AG04450 (cell line): ENCODE measurements around the gene ABCC2. TPM values are rescaled to one million over a fixed set of nuclear protein-coding genes. Genes with fewer than 3 reads are reported as not detected.

ENCODE experiments used
- CTCF ChIA-PET: fragments of 300-600, 350-600 bp; formaldehyde crosslinking; extraction: SDS; loops from one replicate; lab custom pipeline; 2022; ENCODE audit warnings: antibody characterized with exemption, inconsistent platforms; lab: Charles Lee
- POLR2A ChIA-PET: fragments of 350-600 bp; formaldehyde crosslinking; extraction: SDS; loops from one replicate; lab custom pipeline; 2021; ENCODE audit warnings: antibody characterized with exemption, inconsistent platforms; lab: Yijun Ruan, JAX
- DNase-seq: peaks from one replicate; pipeline ENCODE4 v3.0.0-alpha.2; 2011; ENCODE audit warnings: low read depth, low spot score
- H3K27ac ChIP-seq: one replicate; pipeline ENCODE4 v1.5.1; 2012; ENCODE audit warnings: low read depth, low read length, control low read depth
- H3K27me3 ChIP-seq: one replicate; pipeline ENCODE4 v1.6.0; 2012; ENCODE audit warnings: low read length; ENCODE audit not compliant: control insufficient read depth, insufficient read depth
- H3K4me3 ChIP-seq: 2 replicates; pipeline ENCODE4 v1.5.1; 2011; ENCODE audit warnings: mild to moderate bottlenecking, low read depth, low read length, control low read depth
- H3K9me3 ChIP-seq: 2 replicates; pipeline ENCODE4 v1.5.1; 2012; ENCODE audit warnings: low read length; ENCODE audit not compliant: control insufficient read depth, insufficient read depth
- CTCF ChIP-seq: IDR thresholded peaks from 2 replicates; pipeline ENCODE4 v1.5.1; 2011; ENCODE audit warnings: low read depth, low read length, control low read depth, inconsistent platforms
- polyA plus RNA-seq: library from polyadenylated mRNA; depleted of rRNA; stranded (reverse); fragments of >200 nt; gene quantifications from 2 replicates; pipeline ENCODE4 v1.2.3, GENCODE V29; 2011

The ABCC2 gene
- polyA plus RNA-seq, 1 experiment, result 1.2 TPM

GRCh38 chr10:99787311-99787710, 4.9 kb downstream of the ABCC2 start:
- TF ChIP-seq CTCF, result no peak
- DNase-seq, result no peak
- Histone ChIP-seq H3K27ac (no peak overlapping the region), H3K27me3 (no peaks in the 10 kb centered on the region), H3K4me3 (no peak overlapping the region), H3K9me3 (no peaks in the 10 kb centered on the region)
- POLR2A ChIA-PET, result interaction anchor here (0.7 kb wide), 1 partner anchor 149 kb away, joined by 5 read pairs; no protein-coding TSS in a partner anchor
- CTCF ChIA-PET, result interaction anchor here (1.1 kb wide), 1 partner anchor 22 kb away, joined by 4 read pairs; no protein-coding TSS in a partner anchor

DNA sequence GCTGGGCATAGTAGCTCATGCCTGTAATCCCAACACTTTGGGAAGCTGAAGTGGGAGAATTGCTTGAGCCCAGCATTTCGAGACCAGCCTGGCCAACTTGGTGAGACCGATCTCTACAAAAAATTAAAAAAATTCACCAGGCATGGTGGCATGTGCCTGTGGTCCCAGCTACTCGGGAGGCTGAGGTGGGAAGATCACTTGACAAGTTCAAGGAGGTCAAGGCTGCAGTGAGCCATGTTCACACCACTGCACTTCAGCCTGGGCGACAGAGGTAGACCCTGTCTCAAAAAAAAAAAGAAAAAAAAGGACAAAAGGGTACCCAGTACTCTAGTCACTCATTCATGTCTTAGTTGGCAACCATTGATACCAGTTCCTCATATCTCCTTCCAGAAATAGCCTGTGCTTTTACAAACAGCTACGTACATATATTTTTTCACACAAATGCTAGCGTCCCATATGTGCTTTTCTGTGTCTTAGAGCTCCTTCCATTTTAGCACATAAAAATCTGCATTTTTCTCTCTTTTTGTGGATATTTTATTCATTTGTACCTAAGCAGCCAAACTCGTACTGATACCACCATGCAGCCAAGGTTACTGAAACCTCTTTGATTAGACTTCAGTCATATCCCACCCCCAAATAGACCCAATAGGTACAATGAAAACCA, 5.5 kb downstream of the ABCC2 start:
- no peaks in the 10 kb centered on the region for H3K27me3 ChIP-seq
- TF ChIP-seq CTCF, result no peak
- ChIA-PET POLR2A (no interaction called here), CTCF (interaction anchor here (0.7 to 1.7 kb wide), 4 partner anchors 11 to 58 kb away, joined by 3 to 6 read pairs (median 4); no protein-coding TSS in a partner anchor)
- H3K4me3 ChIP-seq, result no peak overlapping the region
- no peaks in the 10 kb centered on the region for H3K9me3 ChIP-seq
- DNase-seq, result no peak
- H3K27ac ChIP-seq, result no peak overlapping the region

GRCh38 chr10:99788598-99789256, 6.3 kb downstream of the ABCC2 start:
- H3K27me3 ChIP-seq, result no peaks in the 10 kb centered on the region
- CTCF ChIA-PET, result interaction anchor here (1.2 to 1.7 kb wide), 2 partner anchors 57 to 58 kb away, joined by 5 to 6 read pairs; no protein-coding TSS in a partner anchor
- H3K27ac ChIP-seq, result peak overlapping the region; percentile 54
- no peak for DNase-seq
- POLR2A ChIA-PET, result no interaction called here
- no peak overlapping the region for H3K4me3 ChIP-seq
- TF ChIP-seq CTCF, result no peak
- no peaks in the 10 kb centered on the region for H3K9me3 ChIP-seq

GRCh38 chr10:99791831-99792230, 9.4 kb downstream of the ABCC2 start:
- POLR2A ChIA-PET, result no interaction called here
- no peak for DNase-seq
- CTCF ChIA-PET, result interaction anchor here (0.7 to 2.7 kb wide), 4 partner anchors 18 to 62 kb away, joined by 3 to 15 read pairs (median 4); no protein-coding TSS in a partner anchor
- H3K27ac ChIP-seq, result no peak overlapping the region
- TF ChIP-seq CTCF, result no peak
- no peak overlapping the region for H3K4me3 ChIP-seq
- no peaks in the 10 kb centered on the region for H3K27me3 ChIP-seq
- H3K9me3 ChIP-seq, result no peaks in the 10 kb centered on the region

DNA sequence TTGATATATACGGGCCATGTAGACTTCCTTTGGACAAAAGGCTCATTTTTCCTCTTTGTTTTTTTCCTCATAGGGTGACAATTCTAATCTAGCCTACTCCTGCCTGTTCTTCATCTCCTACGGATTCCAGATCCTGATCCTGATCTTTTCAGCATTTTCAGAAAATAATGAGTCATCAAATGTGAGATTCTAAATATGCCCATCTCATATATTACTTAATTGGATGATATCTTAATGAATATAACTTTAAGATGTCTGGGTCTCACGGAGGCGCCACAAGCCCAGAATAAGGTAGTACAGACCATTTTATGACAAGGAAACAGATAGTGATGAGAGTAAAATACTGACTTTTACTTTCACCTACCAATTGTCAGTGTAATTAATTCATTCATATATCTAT, 11.4 kb downstream of the ABCC2 start:
- H3K4me3 ChIP-seq, result no peak overlapping the region
- no peaks in the 10 kb centered on the region for H3K27me3 ChIP-seq
- no peak overlapping the region for H3K27ac ChIP-seq
- CTCF ChIA-PET, result interaction anchor here (0.6 to 2.7 kb wide), 2 partner anchors 22 to 52 kb away, joined by 3 to 15 read pairs; no protein-coding TSS in a partner anchor
- TF ChIP-seq CTCF, result no peak
- DNase-seq, result no peak
- POLR2A ChIA-PET, result no interaction called here
- no peaks in the 10 kb centered on the region for H3K9me3 ChIP-seq
